NK-92 treated with Interleukin-12 subunit alpha and Interleukin-12 subunit beta, amount 100 ng/mL, for 24 hours (cell line): Measurements from ENCODE around the gene PUS1.
"Not testable (repeated sequence)": the region's sequence is repeated elsewhere in the genome, so short reads cannot be mapped to it uniquely, and the experiment has no call there.

Experiments
- DNase-seq: peaks from one replicate; lab custom pipeline; 2025; lab: John Stamatoyannopoulos, UW

The PUS1 gene

DNA sequence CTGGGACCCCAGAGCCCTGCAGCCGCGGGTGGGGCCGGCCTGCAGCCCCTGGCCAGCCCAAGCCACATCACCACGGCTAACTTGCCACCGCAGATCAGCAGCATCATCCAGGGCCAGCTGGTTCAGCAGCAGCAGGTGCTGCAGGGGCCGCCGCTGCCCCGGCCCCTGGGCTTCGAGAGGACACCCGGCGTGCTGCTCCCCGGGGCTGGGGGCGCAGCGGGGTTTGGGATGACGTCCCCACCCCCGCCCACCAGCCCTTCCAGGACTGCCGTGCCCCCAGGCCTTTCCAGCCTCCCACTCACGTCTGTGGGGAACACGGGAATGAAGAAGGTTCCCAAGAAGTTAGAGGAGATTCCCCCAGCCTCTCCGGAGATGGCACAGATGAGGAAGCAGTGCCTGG, 32.3 kb downstream of the PUS1 start:
- DNase-seq = not testable (repeated sequence)

DNA sequence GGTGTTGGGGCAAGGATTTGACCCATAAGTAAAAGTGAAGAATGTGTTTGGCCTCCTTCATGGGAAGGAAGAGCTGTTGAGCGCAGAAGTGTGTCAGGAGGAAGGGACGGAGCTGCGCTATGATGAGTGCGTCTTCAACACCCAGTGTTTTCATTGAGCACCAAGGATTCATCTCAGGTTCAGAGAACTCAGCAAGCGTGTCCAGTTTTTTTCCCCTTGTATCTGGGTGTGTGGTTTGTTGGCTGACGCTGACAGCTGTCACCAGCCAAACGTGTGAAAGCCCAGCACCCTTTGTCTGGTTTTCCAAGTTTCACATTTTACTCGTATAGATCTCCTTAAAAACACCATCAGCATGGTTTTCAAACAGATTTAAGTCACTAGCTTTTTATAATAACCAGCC, 33.0 kb downstream of the PUS1 start:
- no peak for DNase-seq

DNA sequence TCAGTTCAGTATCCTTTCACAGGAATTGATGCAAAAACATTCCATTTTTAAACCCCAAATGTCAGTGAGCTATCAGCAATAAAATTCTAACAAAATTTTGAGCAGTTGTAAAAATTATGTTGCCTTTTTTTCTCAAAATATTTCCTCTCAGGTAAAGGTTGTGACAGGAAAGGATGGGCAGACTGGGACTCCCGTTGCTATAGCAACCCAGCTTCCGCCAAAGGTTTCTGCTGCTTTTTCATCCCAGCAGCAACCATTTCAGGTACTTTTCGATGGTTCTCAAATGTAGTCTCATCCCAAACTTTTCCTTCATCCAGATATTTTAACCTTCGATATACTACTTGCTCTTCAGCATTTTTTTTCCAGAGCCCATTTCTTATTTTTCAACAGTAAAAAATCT, 34.3 kb downstream of the PUS1 start:
- no peak for DNase-seq

DNA sequence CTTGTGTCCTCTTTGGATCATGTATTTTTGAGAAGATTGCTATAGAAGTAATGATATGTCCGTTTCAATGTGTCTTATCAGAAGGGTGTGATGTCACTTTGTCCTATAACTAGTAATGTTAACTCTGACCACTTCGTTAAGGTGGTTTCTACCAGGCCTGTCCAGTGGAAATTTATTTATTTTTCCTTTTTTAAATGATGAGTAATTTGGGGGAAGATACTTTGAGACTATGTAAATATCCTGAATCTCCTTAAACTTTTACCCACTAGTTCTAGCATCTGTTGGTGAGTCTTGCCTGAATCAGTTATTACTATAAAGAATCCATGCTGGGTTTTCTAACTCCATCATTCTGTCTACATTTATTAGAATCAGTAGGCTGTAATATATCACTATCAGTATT, 36.0 kb downstream of the PUS1 start:
- DNase-seq = no peak

DNA sequence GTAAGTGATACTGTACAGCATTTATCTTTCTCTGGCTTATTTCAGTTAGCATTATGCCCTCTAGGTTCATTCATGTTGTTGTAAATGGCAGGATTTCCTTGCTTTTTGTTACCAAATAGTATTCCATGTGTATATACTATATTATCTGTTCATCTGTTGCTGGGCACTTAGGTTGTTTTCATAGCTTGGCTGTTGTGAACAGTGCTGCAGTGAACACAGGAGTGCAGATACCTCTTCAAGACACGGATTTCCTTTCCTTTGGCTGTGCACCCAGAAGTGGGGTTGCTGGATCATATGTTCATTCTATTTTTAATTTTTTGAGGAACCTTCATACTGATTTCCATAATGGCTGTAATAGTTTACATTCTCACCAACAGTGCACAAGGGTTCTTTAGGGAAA, 42.1 kb downstream of the PUS1 start:
- DNase-seq = no peak

DNA sequence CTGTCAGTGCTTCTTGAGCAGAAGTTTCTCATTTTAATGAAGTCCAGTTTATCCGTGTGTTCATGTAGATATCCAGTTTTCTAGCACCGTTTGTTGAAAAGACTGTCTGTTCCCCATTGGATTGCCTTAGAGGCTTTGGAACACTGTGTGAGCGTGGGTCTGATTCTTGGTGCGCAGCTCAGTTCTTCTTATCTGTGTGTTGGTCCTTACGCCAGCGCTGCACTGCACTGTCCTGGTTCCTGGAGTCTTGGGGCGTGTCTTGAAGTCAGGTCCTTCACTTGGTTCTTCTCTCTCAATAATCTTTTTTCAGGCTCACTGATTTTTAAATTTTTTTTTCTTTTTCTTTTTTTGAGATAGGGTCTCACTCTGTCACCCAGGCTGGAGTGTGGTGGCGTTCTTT, 46.2 kb downstream of the PUS1 start:
- no peak for DNase-seq

DNA sequence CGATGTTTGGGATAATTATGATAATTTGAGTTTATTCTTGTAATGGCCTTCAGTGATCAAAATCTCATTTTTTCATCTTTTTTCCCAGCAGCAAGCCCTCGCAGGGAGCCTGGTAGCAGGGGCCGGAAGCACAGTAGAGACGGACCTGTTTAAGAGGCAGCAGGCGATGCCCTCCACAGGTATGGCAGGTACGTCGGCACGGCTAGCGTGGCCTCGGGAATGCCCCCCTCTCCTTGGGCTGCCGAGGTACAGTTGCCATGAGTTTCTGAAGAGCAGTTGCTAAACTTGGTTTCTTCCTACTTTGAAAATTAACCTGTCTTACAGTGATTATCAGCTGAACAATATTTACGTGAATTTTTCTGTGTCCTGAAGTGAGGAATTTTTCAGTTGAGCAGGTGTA, 50.5 kb downstream of the PUS1 start:
- DNase-seq = no peak

DNA sequence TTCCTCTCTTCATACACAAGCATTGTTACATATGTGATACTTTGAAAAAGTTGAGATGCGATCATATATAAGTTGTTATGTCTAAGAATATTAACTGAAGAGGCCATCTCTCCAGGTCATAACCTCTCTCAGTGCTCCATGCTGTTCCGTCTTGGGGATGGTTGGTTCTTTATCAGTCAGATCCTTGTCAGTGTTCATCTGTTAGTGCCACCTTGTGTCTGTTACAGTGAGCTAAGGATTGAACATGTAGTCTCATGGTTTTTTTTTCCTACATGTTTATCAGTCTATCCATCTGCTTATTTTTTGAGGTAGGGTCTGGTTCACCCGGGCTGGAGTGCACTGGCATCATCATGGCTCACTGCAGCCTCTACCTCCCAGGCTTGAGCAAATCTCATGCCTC, 51.2 kb downstream of the PUS1 start:
- no peak for DNase-seq

DNA sequence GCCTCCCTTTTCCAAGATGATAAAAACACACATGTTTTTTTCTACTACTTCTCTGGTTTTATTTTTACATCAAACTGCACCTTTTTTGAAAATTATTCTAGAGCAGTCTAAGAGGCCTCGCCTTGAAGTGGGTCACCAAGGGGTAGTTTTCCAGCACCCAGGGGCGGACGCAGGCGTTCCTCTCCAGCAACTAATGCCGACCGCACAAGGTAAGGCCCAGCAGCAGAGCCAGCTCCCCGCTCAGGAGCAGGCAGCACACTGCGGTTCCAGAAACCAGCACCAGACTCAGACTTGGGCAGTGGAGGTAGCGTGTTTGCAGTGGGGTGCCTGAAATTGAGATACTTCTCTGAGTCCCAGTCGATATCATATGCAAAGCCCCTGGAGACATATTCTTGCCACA, 52.3 kb downstream of the PUS1 start:
- no peak for DNase-seq

DNA sequence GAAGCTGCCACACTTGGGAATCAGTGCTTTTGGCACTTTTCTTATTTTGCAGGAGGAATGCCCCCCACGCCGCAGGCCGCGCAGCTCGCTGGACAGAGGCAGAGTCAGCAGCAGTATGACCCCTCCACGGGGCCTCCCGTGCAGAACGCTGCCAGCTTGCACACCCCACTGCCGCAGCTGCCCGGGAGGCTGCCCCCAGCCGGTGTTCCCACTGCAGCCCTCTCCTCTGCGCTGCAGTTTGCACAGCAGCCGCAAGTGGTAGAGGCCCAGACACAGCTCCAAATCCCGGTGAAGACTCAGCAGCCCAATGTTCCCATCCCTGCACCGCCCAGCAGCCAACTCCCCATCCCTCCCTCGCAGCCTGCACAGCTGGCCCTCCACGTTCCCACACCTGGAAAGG, 53.0 kb downstream of the PUS1 start:
- no peak for DNase-seq

DNA sequence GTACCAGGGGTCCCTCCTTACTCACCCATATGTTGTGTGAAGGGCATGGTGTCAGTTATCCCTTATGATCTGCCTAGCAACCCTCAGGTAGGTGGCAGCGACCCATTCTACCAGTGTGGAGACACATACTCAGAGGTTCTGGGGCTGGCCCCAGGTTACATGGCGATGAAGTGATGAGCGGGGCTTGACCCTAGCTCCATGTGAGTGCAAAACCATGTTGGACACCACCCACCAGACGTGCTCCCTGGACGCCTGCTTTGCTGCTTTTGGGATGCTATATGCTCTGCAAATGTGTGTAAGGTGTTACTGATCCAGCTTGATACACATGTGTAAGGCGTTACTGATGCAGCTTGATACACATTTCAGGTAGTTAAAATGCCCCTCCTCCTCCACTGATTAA, 54.0 kb downstream of the PUS1 start:
- no peak for DNase-seq

DNA sequence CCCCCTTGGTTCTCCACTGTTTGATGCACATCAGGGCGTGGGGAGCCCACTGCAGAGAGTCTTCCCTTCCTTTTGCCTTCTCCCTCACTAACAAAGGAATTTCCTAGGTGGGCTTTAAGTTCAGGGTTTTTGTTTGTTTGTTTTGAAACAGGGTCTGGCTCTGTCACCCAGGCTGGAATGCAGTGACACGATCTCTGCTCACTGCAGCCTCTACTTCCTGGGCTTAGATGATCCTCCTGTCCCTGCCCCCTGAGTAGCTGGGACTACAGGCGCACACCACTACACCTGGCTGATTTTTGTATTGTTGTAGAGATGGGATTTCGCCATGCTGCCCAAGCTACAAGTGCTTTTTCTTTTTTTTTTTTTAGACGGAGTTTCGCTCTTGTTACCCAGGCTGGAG, 54.5 kb downstream of the PUS1 start:
- no peak for DNase-seq

DNA sequence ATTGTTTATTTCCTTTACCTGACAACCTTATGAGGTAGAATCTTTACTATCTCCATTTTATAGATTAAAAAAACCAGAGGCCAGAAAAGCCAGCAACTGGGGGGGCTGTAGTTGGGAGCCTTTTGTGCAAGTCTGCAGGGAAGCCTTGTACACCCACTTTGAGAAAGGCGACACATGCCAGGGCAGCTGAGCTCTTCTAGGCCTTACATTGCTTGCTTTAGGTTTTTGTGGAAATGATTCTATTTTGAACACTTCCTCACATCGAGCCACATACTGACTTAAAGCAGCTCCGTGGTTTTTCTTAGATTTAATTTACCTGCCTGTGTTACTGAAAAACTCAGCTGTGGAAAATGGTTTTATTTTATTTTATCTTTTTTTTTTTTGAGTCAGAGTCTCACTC, 55.3 kb downstream of the PUS1 start:
- DNase-seq = no peak

DNA sequence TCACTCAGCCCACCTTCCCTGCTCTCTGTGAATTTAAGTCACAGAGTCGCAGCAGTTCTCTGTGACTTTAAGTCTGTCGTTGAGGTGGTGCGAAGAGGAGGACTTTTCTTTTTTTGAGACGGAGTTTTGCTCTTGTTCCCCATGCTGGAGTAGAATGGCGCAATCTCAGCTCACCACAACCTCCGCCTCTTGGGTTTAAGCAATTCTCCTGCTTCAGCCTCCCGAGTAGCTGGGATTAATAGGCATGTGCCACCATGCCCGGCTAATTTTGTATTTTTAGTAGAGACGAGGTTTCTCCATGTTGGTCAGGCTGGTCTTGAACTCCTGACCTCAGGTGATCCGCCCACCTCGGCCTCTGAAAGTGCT, 56.4 kb downstream of the PUS1 start:
- not testable (repeated sequence) for DNase-seq

DNA sequence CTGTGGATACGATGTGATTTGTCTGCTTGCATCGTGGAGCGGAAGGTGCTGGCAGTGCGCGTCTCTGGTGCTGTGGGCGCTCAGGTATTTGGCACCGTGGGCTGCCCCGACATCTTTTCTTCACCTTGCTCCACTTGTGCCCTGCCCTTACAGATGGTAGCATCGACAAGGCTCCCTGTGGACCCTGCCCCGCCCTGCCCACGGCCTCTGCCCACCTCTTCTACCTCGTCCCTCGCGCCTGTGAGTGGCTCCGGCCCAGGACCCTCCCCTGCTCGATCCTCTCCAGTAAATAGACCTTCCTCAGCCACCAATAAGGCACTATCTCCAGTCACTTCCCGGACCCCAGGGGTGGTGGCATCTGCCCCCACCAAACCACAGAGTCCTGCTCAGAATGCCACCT, 57.3 kb downstream of the PUS1 start:
- DNase-seq = no peak

DNA sequence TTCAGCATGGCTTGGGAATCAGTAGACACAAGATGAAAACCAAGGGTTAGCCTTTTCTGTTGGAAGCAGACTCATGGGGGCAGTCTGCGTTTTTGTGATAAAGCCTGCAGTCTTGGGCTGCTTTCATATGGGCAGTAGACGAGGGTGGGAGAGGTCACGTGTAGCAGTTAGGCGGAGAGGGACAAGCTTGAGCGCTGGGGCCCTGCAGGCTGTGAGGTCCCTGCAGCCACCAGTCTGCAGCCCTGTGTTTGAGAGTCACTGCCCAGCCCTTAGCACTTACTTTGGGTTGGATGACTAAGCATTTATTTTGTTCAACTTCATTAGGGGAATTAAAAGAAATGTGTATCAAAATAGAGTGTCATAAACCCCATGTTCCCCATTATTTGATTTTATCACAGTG, 57.8 kb downstream of the PUS1 start:
- DNase-seq = no peak

DNA sequence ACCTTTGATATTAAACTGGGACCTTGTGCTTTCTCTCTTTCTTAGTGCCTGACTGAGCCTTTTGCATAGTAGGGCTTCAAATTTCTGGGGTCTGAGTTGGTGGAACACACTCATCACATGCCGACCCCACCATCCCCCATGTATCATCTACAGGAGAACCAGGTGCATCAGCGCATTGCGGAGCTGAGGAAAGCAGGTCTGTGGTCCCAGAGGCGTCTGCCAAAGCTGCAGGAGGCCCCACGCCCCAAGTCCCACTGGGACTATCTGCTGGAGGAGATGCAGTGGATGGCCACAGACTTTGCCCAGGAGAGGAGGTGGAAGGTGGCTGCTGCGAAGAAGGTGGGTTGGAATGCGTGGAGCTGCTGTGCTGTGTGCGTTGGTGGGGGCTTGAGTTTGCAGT, 58.5 kb downstream of the PUS1 start:
- no peak for DNase-seq

DNA sequence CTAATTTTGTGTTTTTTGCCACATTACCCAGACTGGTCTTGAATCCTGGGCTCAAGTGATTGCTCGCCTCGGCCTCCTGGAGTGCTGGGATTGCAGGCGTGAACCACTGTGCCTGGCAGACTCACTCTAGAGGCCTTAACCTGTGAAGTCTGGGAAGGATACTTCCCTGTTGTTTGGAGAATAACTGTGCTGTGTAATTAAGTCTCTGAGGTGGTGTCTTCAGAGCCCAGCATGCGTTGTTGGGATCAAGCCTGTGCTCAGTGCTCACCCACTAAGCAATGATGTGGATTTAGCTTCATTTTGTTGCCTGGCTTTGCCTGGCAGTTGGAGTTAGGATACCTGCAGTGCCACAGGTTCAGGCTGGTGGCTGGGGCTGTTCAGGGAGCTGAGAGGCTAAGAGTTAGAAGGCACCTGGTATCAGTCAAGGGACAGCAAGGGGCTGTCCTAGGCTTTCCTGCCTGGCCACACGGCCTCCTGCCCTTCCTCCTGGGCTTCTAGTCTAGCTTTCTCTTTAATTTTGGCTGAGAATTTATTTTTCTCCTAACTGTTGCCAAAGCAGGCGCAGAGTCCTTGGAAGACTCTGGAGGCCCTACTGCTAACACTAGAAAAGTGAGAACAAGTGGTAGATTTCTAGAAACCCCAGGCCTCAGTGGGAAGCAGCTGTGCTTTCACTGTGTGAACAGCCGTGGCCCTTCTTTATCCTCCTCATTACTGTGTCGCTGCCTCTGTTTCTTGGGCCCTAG, 59.1 kb downstream of the PUS1 start:
- no peak for DNase-seq

DNA sequence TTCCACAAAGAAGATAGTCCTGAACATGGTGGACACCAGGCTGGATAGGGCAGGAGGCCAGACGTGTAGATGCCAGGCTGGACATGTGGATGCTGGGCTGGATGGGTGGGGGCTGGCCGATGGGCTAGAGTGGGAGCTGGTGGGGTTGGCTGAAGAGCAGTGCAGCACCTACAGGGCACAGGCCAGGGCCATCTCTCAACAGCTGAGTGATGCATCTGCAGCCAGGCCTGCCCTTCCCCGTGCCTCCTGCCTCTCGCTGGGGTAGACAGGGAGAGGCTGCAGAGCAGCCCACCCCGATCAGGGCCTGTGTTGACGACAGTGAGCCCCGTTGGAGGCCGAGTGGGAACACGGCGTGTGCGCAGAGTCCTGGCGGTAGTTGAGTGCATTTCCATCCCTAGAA, 59.9 kb downstream of the PUS1 start:
- DNase-seq = no peak

DNA sequence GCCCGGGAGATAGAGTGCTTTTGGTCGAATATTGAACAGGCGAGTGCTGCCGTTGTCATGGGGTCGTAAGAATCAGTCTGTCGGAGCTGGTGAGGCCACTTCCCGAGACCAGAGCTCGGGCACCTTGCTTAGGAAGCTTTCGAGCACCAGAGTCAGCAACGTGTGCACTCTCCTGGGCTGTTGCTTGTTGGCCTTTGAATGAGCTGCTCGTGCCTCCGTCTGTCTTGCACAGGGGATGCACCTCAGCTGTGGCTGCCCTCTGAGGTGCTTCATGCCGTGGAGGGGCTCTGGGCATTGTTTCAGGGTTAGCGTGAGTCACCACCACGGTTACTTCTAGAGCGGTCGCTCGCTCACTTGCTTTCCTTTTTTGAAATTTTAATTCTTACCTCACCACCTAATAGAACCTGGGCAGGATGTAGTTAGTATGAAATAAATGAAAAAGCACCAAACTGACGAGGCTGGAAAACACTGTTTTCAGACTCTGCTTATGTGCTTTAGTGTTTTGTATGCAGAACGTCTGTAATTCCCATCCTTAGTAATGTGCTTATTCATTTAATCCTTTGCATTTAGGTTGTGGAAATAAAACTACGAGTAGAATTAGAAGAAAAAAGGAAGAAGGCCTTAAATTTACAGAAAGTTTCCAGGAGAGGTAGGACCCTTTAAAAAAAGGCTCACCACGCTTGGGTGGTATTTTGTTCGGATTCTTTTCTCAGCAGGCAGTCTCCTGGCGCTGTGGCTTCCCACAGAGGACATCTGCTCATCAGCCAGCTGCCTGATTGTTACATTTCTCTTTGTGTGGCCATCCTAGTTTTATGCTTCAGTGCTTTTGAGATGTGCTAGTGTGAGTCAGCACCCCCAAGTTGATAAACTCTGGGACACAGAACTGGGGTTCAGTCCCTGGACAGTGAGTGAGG, 61.2 kb downstream of the PUS1 start:
- DNase-seq = no peak

DNA sequence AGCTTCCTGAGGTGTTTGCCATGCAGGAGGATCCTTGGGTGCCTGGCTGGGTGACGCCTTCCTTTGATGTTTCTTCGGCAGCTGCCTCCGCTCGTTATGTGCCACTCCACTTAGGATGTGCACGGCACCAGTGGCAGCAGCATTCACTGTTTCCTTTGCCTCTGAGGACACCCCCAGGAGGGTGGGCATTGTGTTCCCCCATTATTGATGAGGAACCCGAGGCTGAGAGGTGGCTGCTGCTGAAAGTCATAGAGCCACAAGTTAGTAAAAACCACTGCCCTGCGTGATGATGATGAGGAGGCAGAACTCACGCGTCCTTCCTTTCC, 61.9 kb downstream of the PUS1 start:
- DNase-seq = no peak

DNA sequence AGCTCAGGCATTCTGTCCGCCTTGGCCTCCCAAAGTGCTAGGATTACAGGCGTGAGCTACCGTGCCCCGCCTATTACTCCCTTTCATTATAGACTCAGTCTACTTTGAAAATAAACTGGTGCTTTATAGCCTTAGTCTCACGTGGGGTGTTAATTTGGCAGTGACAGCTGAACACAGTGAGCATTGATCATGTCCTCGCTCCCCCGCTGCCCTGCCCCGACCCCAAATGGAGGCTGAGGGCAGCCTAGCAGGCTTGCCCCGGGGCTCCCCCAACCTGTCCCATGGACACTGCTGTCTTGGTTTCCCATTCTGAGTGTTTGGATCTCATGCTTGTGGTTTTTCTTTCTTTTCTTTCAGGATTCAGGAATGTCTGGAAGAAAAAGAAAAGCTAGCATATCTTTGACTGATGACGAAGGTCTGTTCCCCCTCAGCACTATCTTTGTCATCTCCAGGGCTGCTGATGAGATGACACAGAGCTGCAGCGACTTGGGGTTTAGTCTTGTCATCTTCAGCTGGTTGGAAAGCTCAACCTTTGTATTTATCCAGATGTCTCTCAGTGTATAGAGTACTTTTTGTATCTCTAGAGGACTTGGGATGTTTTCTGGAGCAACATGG, 62.8 kb downstream of the PUS1 start:
- no peak for DNase-seq

DNA sequence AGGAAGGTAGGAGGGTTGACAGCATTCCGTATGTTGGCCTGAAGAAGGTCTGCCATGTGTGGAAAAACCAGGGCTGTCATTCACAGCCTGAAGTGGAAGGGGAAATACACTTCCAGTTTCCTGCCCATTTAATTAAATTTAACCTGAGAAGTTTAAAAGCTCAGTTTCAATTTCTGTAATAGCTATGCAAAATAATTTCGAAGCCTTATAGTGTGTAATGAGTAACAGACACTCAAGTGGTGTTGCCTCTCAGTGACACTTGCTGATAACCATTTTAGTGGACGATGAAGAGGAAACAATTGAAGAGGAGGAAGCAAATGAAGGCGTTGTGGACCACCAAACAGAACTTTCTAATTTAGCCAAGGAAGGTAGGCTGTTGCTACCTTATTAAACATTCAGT, 65.5 kb downstream of the PUS1 start:
- DNase-seq = no peak
